GM21528 (cell line): ENCODE data around the gene STMN3.
"Not testable (repeated sequence)": the region's sequence is repeated elsewhere in the genome, so short reads cannot be mapped to it uniquely, and the experiment has no call there.

Source experiments
- ATAC-seq: cut with Tn5 transposase; IDR thresholded peaks from one replicate; pipeline ENCODE4 v1.9.1; 2021; ENCODE audit warnings: mild to moderate bottlenecking, moderate library complexity; ENCODE audit not compliant: unreplicated experiment, low FRiP score

Gene STMN3

DNA sequence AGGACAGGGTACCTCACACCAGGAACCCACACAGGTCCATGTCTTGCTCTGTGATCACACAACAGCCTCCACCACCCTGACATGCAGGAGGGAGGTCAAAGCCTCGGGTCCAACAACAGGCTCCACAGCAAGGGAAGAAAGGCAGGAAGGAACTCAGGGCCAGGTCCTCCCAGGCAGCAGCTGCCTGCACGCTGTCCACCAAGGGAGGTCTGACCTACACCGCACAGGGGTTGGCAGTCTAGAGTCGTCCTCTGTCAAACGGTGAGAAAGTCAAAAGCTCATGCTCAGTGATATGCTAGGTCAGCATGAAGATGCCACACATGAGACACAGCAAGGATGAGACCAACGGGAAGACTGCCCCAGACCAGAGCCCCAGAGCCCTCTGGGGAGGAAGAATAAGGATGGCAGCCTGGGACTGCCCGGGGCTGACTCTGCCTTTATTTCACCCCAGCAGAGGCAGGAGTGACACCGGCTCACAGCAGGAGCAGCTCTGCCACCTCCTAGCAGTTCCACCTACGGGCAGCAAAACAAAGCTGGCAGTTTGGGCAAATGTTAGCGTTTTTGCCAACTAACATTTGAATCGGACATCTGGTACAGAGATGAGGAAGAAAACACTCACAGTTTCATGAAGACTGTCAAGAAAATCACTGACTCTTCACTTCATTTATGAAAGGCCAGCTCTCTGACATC lies 34.8 kb downstream of the STMN3 start:
- ATAC-seq = no peak

DNA sequence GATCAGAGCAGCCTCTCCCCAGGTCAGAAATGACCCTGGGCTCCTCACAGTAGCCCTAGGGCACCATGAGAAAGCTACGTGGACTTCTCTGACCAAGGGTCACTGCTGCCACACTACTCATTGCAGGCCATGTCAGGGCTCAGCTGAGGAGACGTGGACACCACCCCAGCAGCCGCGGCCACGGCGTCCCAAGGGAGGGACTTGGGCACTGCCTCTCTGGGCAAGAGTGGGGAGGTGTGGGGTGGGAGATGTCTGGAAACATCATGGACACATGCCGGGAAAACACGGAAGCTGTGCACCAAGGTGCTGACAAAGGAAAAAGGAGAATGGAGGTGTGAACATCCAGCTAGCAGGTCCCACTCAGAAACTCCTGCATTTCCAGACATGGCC lies 35.4 kb downstream of the STMN3 start:
- ATAC-seq = no peak

DNA sequence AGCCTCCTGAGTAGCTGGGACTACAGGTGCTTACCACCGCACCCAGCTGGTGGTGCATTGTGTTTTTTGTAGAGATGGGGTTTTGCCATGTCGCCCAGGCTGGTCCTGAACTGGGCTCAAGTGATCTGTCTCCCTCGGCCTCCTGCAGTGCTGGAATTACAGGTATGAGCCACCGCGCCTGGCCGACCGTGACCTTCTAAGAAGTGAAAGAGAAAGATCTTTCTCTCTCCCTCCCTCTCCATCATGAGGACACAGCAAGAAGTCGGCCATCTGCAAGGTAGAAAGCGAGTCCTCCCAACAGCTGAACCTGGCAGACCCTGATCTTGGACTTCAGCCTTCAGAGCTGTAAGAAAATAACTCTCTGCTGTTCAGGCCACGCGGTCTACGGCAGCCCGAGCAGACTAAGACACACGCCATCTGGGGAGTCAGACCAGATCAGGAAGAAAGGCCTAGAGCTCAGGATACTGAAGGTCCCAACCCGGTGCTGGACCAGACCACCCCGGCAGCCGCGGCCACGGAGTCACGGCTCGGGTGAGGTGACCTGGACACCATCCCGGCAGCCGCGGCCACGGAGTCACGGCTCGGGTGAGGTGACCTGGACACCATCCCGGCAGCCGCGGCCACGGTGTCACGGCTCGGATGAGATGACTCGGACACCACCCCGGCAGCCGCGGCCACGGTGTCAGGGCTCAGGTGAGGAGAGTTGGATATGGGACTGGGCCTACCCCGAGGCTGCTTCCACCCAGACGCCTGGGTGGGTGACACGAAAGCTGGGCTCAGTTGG lies 35.9 kb downstream of the STMN3 start:
- ATAC-seq = no peak

DNA sequence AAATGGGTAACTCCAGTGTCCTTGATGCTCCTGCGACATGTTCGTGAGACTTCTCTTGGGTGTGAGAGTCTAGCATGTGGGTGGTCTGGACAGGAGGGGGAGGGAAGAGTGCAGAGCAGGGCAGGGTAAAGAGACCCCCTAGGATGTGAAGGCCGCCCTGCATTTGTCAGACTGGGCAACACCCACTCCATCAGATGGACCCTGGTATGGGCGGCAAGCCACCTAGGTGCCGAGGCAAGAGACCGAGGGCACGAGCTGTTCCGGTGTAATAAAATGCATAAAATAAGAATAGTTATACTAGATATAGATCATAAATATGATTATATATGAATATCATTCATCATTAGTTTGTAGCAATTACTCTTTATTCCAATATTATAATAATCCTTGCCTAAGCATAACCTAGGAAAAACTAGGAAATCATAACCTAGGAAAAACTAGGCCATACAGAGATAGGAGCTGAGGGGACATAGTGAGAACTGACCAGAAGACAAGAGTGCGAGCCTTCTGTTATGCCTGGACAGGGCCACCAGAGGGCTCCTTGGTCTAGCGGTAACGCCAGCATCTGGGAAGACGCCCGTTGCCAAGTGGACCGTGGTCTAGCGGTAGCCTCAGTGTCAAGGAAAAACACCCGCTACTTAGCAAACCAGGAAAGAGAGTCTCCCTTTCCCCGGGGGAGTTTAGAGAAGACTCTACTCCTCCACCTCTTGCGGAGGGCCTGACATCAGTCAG lies 39.2 kb downstream of the STMN3 start:
- not testable (repeated sequence) for ATAC-seq

DNA sequence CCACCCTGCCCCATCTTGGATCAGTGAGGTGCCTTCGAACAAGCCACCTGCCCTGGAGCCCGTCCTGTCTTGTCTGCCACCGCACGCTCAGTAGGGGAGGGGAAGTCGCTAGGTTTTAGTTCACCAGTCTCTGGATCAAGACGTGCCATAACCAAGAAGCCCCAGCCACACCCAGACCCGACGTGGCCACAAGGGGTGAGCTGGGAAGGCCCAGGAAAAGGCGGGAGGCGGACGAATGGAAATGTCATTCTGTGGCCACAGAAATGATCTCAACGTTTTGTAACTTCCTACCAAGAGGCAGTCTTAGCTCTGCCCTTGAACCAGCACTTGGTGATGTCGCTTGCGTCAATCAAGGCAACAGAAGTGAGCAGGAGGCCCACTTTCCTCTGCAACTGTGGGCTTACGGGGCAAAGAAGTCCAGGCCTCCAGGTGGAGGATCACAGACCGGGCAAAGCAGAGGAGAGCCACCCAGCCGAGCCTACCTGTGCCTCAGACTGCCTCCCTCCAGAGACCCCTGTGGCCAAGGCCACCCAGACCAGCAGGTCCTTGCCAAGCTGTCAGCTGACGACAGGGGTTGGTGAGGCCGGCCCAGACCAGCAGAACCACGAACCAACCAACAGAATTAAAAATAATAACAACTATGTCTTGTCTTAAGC lies 40.8 kb downstream of the STMN3 start:
- ATAC-seq = no peak

DNA sequence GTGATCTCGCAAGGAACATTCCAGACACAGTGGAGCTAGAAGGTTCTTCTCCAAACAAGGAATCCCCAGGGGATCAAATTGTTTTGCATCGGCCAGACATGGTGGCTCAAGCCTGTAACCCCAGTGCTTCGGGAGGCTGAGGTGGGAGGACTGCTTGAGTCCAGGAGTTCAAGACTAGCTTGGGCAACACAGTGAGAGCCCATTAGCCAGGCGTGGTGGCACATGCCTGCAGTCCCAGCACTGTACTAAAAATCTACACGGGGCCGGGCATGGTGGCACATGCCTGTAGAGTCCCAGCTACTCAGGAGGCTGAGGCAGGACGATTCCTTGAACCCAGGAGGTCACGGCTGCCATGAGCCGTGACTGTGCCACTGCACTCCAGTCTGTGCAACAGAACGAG lies 41.6 kb downstream of the STMN3 start:
- no peak for ATAC-seq

DNA sequence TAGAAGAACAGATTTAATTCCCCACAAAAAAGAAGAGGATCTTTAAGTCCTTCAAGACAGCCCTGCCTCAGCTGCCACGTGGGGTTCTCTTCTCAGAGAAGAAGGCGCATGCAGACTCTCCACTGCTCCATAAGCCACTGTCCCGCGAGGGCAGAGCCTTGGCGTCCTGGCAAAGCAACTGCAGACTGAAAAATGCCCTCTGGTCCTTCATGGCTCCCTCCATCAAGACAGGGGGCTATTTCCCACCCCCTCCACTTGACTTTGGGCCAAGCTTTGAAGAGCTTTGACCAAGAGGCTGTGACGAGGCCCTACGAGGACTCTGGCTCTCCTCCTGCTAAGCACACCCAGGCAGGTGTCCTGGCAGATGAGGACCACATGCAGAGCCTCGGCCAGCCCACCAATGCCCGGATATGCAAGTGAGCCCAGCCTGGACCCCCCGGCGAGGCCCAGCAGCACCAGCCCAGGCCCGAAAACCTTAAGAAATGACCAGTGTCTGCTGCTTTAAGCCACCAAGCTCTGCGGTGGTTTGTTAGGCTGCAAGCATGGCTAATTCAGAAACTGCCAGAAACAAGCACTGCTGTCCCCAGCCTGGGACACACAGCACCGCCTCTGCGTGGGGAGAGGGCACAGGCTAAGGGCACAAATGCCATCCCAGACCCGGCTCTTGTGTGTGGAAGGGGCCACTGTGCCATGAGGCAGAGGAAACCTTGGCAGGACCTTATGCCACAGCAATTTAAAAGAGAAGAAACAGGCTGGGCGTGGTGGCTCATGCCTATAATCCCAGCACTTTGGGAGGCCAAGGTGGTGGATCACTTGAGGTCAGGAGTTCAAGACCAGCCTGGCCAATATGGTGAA lies 42.4 kb downstream of the STMN3 start:
- ATAC-seq = no peak

DNA sequence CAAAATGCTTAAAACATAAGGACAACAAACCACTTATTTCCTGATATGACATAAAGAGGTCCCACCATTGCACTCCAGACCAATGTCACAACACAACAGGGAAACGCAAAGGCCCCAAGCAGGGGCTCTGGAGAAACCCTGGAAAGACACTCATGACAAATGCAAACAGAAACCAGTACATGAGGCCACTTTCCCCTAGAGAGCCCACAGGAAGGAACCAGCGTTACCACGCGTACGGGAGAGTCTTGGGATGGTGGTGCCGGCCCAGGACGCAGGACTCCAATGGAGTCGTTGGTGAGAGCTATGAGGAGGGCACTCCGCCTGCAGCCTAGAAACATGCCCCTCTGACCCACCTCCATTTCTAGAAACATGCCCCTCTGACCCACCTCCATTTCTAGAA lies 46.5 kb downstream of the STMN3 start:
- ATAC-seq = no peak

DNA sequence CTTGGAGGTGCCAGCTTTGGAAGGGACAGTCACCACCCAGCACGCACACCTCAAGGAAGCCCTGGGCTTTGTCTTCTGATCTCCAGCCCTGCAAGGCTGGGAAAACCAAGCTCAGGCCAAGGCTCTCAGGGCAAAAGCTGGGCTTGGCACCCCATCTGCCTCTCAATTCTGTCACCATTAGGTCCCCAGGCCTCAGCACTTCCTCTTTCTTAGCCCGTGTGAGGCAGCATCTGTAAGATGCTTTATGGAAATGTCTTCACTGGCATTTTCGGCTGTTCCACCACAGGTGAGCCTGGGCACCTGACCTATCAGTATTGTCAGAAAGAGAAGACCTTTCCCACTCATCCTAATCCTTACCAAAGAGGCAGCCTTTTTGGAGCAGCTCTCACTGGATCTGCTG lies 50.9 kb downstream of the STMN3 start:
- ATAC-seq = no peak

DNA sequence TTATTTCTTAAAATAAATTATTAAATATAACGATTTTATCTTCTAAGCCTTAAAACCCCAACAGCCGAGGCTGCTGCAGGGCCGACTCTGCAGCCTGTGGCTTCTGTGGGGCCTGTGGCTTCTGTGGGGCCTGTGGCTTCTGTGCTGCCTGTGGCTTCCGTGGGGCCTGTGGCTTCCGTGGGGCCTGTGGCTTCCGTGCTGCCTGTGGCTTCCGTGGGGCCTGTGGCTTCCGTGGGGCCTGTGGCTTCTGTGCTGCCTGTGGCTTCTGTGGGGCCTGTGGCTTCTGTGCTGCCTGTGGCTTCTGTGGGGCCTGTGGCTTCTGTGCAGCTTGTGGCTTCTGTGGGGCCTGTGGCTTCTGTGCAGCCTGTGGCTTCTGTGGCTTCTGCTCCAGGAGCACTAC lies 51.5 kb downstream of the STMN3 start:
- ATAC-seq = not testable (repeated sequence)

DNA sequence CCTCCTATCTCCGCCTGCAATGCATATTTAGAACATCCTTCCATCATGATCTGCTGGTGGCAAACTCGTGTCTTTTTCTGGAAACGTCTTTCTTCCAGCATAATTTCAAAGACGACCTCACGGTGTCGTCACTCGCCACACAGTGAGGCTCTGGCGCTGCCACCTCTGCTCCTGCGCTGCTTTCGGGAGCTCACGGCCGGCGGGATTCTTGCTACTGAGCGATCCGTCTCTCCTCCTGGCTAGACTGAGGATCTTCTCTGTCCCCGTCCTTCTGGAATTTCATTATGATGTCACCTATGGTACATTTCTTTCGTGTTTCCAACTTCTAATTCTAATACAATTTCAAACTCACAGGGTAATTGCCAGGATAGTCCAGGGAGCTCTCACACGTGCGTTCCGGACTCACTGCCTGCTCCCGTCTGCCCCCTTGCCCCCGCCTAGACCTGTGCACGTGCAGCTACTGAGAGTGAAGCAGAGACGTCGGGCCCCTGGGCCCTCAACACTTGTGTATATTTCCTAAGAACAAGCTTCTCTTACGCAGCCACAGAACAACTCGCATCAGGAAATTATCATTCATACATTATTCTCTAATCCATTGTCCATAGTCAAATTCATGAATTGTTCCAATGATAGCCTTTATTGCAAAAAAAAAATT lies 53.7 kb downstream of the STMN3 start:
- ATAC-seq = no peak

DNA sequence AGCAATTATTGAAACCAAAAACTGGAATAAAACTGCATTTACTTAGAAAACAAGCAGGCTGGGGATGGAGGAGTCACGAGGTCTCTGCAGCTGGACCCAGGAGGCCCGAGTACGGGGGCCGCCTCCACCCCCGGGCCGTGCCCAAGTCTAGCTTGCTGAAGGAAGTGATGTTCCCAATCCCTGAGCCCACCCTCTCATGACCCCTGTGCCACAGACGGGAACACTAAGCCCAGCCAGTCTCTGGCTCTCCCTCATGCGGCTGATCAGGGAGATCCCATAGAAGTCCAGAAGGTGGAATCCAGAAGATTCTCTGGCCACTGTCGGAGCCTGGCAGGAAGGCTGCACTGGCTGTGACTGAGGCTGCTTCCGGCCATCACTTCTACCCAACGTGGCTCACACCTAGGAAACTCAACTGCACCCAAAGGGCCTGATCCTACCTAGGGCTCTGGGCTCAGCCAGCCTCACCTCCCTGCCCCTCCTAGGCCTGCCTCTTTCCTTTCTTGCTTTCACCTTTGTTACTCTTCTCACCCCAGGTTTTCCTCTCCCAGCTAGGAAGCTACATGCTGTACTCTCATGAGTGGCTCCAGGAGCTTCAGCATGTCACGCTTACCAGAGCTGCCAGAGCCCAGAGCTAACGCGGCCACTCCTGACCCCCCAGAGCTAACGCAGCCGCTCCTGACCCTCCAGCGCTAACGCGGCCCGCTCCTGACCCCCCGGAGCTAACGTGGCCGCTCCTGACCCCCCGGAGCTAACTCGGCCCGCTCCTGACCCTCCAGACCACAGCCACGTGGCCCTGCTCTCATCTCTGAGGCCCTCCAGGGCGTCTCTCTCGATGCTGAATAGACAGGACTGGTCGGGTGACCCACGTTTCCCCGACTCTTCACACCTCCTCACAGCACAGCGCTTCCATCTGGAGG lies 54.5 kb downstream of the STMN3 start:
- ATAC-seq = no peak

DNA sequence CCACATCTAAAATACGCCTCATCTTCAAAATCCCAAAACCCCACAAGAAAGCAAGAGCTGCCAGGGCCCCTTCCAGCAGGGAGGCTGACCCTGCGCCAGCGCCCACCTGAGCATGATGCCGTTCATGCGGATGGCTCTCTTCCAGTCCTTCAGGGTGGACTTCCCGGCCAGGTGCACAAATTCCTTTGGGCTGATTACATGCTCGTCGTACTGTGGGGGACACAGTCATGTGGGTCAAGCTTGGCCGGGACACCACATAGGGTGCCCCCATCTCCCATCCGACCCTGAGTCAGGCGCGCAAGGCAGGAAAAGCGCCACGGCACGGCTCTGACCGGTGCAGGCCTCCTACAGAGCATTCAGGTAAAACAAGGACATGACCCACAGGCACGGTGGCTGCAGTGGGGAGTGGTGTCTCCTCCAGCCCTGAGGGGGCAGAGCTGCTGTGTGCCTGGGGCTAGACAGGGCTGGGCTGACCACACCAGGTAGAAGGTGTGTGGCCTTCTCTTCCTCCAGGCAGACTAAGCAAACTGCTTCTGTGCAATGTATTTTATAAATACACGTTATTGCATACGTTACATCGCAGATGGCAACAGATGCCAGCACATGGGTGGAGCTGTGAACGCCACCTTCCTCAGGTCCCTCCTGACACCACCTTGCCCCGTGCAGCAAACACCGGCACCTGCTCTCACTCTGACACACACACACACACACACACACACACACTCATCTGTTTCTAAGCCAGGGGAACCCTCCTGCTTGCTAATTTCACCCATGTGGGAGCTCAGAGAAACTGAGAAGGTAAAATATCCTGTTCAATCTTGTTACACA lies 55.4 kb downstream of the STMN3 start:
- no peak for ATAC-seq

DNA sequence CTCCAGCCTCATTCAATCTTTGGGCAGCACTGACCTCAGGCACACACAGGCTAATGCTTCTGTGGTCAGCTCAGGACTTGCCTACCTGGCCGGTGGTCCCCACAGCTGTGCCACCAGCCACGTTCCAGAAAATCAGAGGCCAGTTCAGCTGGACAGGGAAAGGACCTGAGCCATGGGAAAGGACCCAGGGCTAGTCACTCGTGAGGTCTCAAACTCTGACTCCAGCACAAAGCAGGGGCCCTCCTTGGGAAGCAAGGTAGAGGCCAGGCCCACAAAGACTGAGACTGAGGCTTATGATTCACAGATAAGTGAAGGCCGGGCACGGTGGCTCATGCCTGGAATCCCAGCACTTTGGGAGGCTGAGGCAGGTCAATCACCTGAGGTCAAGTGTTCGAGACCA lies 56.8 kb downstream of the STMN3 start:
- ATAC-seq = no peak

DNA sequence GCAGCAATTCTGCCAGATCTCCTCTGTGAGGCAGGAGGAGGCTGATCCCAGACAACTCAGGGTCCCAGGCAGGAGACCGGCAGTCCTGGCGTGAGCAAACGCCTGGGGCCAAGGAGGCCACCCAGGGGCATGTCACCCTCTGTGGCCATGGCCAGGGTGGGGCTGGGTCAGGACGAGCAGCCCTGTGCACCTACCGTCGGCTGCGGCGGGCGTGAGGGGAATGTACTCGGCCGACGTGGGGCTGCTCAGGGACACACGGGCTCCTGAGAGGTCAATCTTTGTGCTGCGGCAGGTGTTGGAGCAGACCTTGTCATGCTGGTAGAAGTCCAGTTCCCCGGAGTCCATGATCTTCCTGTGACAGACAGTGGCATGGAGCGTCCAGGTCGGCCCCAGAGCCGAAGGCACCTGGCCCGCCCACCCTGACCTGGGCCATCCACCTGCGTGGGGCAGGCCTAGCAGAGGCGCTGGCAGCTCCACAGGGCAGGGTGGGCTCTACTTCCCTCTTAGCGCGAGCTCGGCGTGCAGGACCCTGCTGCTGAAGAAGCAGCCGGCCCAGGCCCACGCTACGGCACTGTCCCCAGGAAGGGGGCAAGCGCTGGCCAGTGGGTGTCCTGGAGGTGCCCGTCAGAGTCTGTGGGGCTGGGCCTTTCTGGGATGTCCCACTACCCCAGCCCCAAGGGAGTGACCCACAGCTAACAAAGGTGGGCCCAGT lies 57.7 kb downstream of the STMN3 start:
- no peak for ATAC-seq

DNA sequence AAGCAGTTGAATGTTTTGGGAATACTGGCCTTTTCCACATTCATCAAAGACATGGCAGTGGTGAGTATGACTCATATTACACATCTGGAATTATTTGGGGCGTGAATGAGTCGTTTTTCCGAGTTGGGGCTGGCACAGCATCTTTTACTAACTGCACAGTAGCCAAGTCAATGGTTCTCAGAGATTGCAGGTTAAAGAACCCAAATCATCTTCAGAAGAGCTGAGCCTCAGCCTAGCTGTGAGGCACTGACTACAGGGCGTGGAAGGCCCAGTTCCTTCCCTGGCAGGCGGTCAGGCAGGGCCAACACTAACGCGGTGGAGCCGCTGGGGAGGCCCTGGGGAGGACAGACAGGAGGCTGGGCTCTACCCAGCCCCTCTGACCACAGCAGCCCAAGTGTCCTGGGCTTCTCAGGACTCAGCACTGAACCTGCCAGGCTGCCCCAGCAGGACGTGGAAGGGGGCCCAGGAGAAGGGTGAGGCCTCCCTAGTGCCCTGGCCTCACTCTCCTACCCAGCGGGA lies 59.1 kb downstream of the STMN3 start:
- no peak for ATAC-seq

DNA sequence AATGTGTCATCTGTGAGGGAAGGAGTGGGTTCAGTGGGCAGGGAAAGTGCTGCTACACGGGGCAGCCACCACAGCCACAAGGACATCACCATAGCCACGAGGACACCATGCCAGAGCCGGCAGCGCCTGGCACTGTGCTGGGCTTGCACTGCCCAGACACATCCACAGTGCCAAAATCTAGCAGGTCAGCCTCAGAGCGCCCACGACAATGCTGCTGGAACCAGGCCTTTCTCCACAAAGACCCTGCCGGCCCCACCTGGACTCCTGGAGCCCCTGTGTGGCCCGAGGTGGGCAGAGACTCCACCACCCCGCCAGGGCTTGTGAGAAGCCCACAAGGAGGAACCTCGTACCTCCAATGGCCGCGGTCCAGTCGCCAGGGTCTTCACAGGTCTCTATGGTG lies 60.6 kb downstream of the STMN3 start:
- ATAC-seq = no peak
